HepG2 (cell line): ENCODE measurements around the gene RPS2. TPM values are rescaled to one million over a fixed set of nuclear protein-coding genes. Genes with fewer than 3 reads are reported as not detected.
A peak's percentile ranks its signal among the peaks of the same experiment; 100 is the strongest.

Experiments used
- BCL6 ChIP-seq: IDR thresholded peaks from 2 replicates; pipeline ENCODE4 v1.6.1; 2016; ENCODE audit warnings: missing genetic modification reagents, missing compliant biosample characterization
- CREB1 ChIP-seq, 2 experiments: fragments of 450-650 bp in 1 of 2; IDR thresholded peaks; 2 replicates each; pipeline ENCODE4 v1.6.1; 2016 to 2017; ENCODE audit warnings: control low read depth in 1 of 2, mild to moderate bottlenecking in 1 of 2, missing compliant biosample characterization in 1 of 2, missing genetic modification characterization in 1 of 2
- HDAC2 ChIP-seq: sonication (generic); formaldehyde crosslinking; IDR thresholded peaks from 2 replicates; pipeline ENCODE4 v1.4.0; 2020; ENCODE audit warnings: missing genetic modification reagents
- KDM2A ChIP-seq: sonication (generic); formaldehyde crosslinking; IDR thresholded peaks from 2 replicates; pipeline ENCODE4 v1.4.0; 2020; ENCODE audit warnings: low read depth, missing genetic modification reagents, borderline replicate concordance
- KLF16 ChIP-seq, 2 experiments: sonication (generic) in 1 of 2; formaldehyde crosslinking in 1 of 2; IDR thresholded peaks; 2 replicates each; pipeline versions ENCODE4 v1.6.1 to v1.8.0; 2016 to 2023; ENCODE audit warnings: missing genetic modification reagents in 2 of 2, missing compliant biosample characterization in 1 of 2
- RNF2 ChIP-seq: fragments of 450-650 bp; conservative IDR thresholded peaks from 2 replicates; pipeline ENCODE4 v1.6.1; 2016; ENCODE audit warnings: low read depth
- SKI ChIP-seq: fragments of 450-650 bp; IDR thresholded peaks from one replicate; pipeline ENCODE4 v1.6.1; 2018; ENCODE audit warnings: mild to moderate bottlenecking; ENCODE audit not compliant: partially characterized antibody
- SMAD3 ChIP-seq: sonication (generic); formaldehyde crosslinking; IDR thresholded peaks from 2 replicates; pipeline ENCODE4 v1.4.0; 2020; ENCODE audit warnings: missing genetic modification reagents
- TCF12 ChIP-seq, 2 experiments: fragments of 450-650 bp in 1 of 2; sonication (generic) in 1 of 2; formaldehyde crosslinking in 1 of 2; IDR thresholded peaks; 2 replicates each; pipeline versions ENCODE4 v1.6.1 to v1.8.0; 2017 to 2022; ENCODE audit warnings: antibody characterized with exemption in 1 of 2, mild to moderate bottlenecking in 1 of 2, missing genetic modification reagents in 1 of 2, moderate library complexity in 1 of 2
- ZNF350 ChIP-seq: sonication (generic); formaldehyde crosslinking; IDR thresholded peaks from 2 replicates; pipeline ENCODE4 v1.4.0; 2020; ENCODE audit warnings: mild to moderate bottlenecking, low read depth, missing genetic modification reagents, borderline replicate concordance
- ZNF430 ChIP-seq: sonication (generic); formaldehyde crosslinking; IDR thresholded peaks from 2 replicates; pipeline ENCODE4 v1.9.0; 2021; ENCODE audit warnings: mild to moderate bottlenecking, missing genetic modification reagents
- ZNF781 ChIP-seq: sonication (generic); formaldehyde crosslinking; IDR thresholded peaks from 2 replicates; pipeline ENCODE4 v1.5.1; 2020; ENCODE audit warnings: borderline replicate concordance, mild to moderate bottlenecking, missing genetic modification reagents; ENCODE audit errors: not compliant biosample characterization
- polyA plus RNA-seq, 8 experiments: library from polyadenylated mRNA; depleted of rRNA in 3 of 8; stranded (reverse) in 7 of 8; unstranded in 1 of 8; fragments of >200 nt; fragmentation: Illumina TruSeq in 4 of 8; extraction: Trizol in 4 of 8; gene quantifications; 2 replicates each; pipeline versions ENCODE4 v1.2.1 to v1.2.3, GENCODE V29; 2011 to 2016; ENCODE audit warnings: low read depth in 4 of 8, missing spikeins in 1 of 8, mixed read lengths in 1 of 8; ENCODE audit not compliant: insufficient read depth in 1 of 8
- total RNA-seq, 5 experiments: library from RNA; depleted of rRNA; stranded (reverse); fragments of >200 nt; fragmentation: Illumina TruSeq; extraction: Trizol; gene quantifications; 2 replicates each; pipeline ENCODE4 v1.2.3, GENCODE V29; 2016; ENCODE audit warnings: low read depth in 1 of 5
- TF ChIP-seq, protein P1 (sequence below): sonication (generic); formaldehyde crosslinking; IDR thresholded peaks from 2 replicates; pipeline ENCODE4 v1.4.0; 2020; ENCODE audit warnings: missing genetic modification reagents, borderline replicate concordance
- TF ChIP-seq, protein P2 (sequence below): sonication (generic); formaldehyde crosslinking; conservative IDR thresholded peaks from 2 replicates; pipeline ENCODE4 v1.4.0; 2020; ENCODE audit warnings: missing genetic modification reagents
- TF ChIP-seq, protein P3 (sequence below): IDR thresholded peaks from 2 replicates; pipeline ENCODE4 v1.6.1; 2016; ENCODE audit warnings: missing compliant biosample characterization, missing genetic modification reagents, borderline replicate concordance
- TF ChIP-seq, protein P4 (sequence below): sonication (generic); formaldehyde crosslinking; IDR thresholded peaks from 2 replicates; pipeline ENCODE4 v1.5.0; 2020; ENCODE audit warnings: mild to moderate bottlenecking, missing genetic modification reagents, moderate library complexity

RPS2 gene
- total and polyA plus RNA-seq, 2 of the 13 experiments (the other 11 are each of a cell fraction or from before 2014, with no cell fraction given), result 1,908 to 4,514 TPM

DNA sequence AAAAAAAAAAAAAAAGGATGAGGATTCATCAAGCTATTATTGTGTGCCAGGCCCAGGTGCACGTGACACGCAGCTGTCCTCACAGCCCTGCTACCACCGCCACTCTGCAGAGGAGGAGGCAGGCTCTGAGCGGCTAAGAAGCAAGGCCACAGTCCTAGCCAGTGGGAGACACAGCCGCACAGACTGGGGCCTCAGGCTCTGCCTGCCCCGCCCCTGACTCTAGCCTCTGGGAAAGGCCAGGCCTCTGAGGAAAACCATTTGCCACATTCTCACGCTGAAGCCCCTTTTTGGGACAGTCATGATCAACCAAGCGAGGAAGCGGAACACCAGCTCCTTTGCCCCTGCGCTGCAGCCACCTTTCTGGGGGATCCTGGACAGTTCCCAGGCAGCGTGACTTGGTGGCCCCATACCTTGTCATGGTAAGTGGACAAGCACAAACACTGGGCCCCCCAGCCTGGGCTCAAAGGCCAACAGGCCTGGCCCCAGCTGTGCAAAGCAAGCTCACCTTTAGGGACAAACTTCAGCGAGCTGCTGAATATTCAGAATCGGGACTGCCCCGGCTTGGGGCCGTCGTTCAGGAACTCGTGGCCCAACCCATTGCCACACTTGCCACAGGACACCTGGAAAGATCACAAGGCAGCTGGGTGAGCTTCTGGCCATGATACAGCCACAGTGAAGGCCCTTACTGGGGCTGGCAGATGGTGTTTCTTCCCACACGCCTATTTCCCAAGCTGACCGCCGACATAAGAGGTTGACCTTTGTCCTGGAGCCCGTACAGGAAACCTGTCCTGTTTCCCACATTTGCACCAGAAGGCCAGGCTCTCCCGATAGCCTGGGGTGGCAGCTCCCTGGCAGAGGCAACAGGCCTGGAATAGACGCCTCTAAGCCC is 24.1 kb downstream of the RPS2 start (continued):
- TF ChIP-seq, protein P1, sequence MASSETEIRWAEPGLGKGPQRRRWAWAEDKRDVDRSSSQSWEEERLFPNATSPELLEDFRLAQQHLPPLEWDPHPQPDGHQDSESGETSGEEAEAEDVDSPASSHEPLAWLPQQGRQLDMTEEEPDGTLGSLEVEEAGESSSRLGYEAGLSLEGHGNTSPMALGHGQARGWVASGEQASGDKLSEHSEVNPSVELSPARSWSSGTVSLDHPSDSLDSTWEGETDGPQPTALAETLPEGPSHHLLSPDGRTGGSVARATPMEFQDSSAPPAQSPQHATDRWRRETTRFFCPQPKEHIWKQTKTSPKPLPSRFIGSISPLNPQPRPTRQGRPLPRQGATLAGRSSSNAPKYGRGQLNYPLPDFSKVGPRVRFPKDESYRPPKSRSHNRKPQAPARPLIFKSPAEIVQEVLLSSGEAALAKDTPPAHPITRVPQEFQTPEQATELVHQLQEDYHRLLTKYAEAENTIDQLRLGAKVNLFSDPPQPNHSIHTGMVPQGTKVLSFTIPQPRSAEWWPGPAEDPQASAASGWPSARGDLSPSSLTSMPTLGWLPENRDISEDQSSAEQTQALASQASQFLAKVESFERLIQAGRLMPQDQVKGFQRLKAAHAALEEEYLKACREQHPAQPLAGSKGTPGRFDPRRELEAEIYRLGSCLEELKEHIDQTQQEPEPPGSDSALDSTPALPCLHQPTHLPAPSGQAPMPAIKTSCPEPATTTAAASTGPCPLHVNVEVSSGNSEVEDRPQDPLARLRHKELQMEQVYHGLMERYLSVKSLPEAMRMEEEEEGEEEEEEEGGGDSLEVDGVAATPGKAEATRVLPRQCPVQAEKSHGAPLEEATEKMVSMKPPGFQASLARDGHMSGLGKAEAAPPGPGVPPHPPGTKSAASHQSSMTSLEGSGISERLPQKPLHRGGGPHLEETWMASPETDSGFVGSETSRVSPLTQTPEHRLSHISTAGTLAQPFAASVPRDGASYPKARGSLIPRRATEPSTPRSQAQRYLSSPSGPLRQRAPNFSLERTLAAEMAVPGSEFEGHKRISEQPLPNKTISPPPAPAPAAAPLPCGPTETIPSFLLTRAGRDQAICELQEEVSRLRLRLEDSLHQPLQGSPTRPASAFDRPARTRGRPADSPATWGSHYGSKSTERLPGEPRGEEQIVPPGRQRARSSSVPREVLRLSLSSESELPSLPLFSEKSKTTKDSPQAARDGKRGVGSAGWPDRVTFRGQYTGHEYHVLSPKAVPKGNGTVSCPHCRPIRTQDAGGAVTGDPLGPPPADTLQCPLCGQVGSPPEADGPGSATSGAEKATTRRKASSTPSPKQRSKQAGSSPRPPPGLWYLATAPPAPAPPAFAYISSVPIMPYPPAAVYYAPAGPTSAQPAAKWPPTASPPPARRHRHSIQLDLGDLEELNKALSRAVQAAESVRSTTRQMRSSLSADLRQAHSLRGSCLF (CRISPR knock-in tag), result no peak
- peak; percentile 57 for TF ChIP-seq HDAC2 (CRISPR knock-in tag)
- TF ChIP-seq SKI, result peak; percentile 15
- no peak for TF ChIP-seq CREB1 (IDR thresholded peaks at IDR 0.05)
- TF ChIP-seq CREB1 (CRISPR knock-in tag; IDR thresholded peaks at IDR 0.05), result 0 out of 2 replicates have a peak, but pooled peaks have one; percentile 50
- TF ChIP-seq, protein P2, sequence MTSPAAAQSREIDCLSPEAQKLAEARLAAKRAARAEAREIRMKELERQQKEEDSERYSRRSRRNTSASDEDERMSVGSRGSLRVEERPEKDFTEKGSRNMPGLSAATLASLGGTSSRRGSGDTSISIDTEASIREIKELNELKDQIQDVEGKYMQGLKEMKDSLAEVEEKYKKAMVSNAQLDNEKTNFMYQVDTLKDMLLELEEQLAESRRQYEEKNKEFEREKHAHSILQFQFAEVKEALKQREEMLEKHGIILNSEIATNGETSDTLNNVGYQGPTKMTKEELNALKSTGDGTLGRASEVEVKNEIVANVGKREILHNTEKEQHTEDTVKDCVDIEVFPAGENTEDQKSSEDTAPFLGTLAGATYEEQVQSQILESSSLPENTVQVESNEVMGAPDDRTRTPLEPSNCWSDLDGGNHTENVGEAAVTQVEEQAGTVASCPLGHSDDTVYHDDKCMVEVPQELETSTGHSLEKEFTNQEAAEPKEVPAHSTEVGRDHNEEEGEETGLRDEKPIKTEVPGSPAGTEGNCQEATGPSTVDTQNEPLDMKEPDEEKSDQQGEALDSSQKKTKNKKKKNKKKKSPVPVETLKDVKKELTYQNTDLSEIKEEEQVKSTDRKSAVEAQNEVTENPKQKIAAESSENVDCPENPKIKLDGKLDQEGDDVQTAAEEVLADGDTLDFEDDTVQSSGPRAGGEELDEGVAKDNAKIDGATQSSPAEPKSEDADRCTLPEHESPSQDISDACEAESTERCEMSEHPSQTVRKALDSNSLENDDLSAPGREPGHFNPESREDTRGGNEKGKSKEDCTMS (CRISPR knock-in tag), result no peak
- TF ChIP-seq SMAD3 (CRISPR knock-in tag), result peak; percentile 74; the same call in 1 of the 2 replicates
- TF ChIP-seq RNF2, result 0 out of 2 replicates have a peak, but pooled peaks have one; percentile 26
- peak; percentile 42; the same call in 1 of the 2 replicates for TF ChIP-seq KDM2A (CRISPR knock-in tag)
- TF ChIP-seq, protein P3, sequence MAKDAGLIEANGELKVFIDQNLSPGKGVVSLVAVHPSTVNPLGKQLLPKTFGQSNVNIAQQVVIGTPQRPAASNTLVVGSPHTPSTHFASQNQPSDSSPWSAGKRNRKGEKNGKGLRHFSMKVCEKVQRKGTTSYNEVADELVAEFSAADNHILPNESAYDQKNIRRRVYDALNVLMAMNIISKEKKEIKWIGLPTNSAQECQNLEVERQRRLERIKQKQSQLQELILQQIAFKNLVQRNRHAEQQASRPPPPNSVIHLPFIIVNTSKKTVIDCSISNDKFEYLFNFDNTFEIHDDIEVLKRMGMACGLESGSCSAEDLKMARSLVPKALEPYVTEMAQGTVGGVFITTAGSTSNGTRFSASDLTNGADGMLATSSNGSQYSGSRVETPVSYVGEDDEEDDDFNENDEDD (CRISPR knock-in tag), result 0 out of 2 replicates have a peak, but pooled peaks have one; percentile 14
- peak; percentile 68; the same call in 1 of the 2 replicates for TF ChIP-seq ZNF350 (CRISPR knock-in tag)
- TF ChIP-seq BCL6 (CRISPR knock-in tag), result peak; percentile 75
- peak; percentile 93 for TF ChIP-seq ZNF781 (CRISPR knock-in tag)
- TF ChIP-seq KLF16 (CRISPR knock-in tag; IDR thresholded peaks at IDR 0.05), result peak in 1 of 2 experiments; percentile 42; a peak in 1 of 4 replicates
- TF ChIP-seq, protein P4, sequence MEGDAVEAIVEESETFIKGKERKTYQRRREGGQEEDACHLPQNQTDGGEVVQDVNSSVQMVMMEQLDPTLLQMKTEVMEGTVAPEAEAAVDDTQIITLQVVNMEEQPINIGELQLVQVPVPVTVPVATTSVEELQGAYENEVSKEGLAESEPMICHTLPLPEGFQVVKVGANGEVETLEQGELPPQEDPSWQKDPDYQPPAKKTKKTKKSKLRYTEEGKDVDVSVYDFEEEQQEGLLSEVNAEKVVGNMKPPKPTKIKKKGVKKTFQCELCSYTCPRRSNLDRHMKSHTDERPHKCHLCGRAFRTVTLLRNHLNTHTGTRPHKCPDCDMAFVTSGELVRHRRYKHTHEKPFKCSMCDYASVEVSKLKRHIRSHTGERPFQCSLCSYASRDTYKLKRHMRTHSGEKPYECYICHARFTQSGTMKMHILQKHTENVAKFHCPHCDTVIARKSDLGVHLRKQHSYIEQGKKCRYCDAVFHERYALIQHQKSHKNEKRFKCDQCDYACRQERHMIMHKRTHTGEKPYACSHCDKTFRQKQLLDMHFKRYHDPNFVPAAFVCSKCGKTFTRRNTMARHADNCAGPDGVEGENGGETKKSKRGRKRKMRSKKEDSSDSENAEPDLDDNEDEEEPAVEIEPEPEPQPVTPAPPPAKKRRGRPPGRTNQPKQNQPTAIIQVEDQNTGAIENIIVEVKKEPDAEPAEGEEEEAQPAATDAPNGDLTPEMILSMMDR (CRISPR knock-in tag), result no peak; the same call in 1 of the 2 replicates
- peak; percentile 60 for TF ChIP-seq ZNF430 (CRISPR knock-in tag)
- no peak for TF ChIP-seq TCF12 (IDR thresholded peaks at IDR 0.05)
- TF ChIP-seq TCF12 (CRISPR knock-in tag; IDR thresholded peaks at IDR 0.05), result peak; percentile 86; the same call in 1 of the 2 replicates
